B cell (primary cell): ENCODE results near the gene NAP1L5. TPM values are rescaled to one million over a fixed set of nuclear protein-coding genes. Genes with fewer than 3 reads are reported as not detected.

Source experiments
- ATAC-seq: fragments of 200-7000 bp; cut with Tn5 transposase; one replicate; pipeline ENCODE4 v1.10.0; 2021; ENCODE audit warnings: low read depth, mild to moderate bottlenecking, moderate number of reproducible peaks, moderate library complexity
- CTCF ChIA-PET: fragments of 350-600 bp; sonication (Branson Sonifier 250); formaldehyde crosslinking; loops from one replicate; lab custom pipeline; 2021; ENCODE audit warnings: antibody characterized with exemption, inconsistent platforms; lab: Charles Lee
- POLR2A ChIA-PET: fragments of 350-600 bp; sonication (Branson Sonifier 250); formaldehyde crosslinking; loops from one replicate; lab custom pipeline; 2021; ENCODE audit warnings: antibody characterized with exemption; lab: Charles Lee
- DNase-seq: peaks from one replicate; pipeline ENCODE4 v3.0.0; 2013
- H2AFZ ChIP-seq: 2 replicates; pipeline ENCODE4 v1.6.1; 2012; ENCODE audit warnings: mild to moderate bottlenecking, low read depth, low read length; ENCODE audit not compliant: insufficient read depth, poor library complexity, severe bottlenecking
- H3K27ac ChIP-seq, 2 donors: 1 replicate in 1 of 2; 2 replicates in 1 of 2; pipeline ENCODE4 v1.5.1; 2012 to 2013; ENCODE audit warnings: low read length in 2 of 2, mild to moderate bottlenecking in 2 of 2, moderate library complexity in 1 of 2
- H3K27me3 ChIP-seq, 4 experiments: fragments of 200-600 bp in 1 of 4; sonication (generic) in 1 of 4; replicated peaks in 1 of 4; 1 replicate in 2 of 4; 2 replicates in 2 of 4; pipeline versions ENCODE4 v1.6.1 to v1.7.0; 2013 to 2016; ENCODE audit warnings: low read length in 3 of 4, mild to moderate bottlenecking in 2 of 4, mixed read lengths in 1 of 4, moderate library complexity in 1 of 4; ENCODE audit not compliant: insufficient read depth in 4 of 4, control insufficient read depth in 3 of 4; ENCODE audit errors: control extremely low read depth in 1 of 4
- H3K36me3 ChIP-seq, 2 experiments: replicated peaks in 1 of 2; 1 replicate in 1 of 2; 2 replicates in 1 of 2; pipeline versions ENCODE4 v1.6.1 to v1.7.1; 2013; ENCODE audit warnings: low read length in 1 of 2; ENCODE audit not compliant: insufficient read depth in 2 of 2, control insufficient read depth in 1 of 2; ENCODE audit errors: control extremely low read depth in 1 of 2, extremely low read depth in 1 of 2
- H3K4me1 ChIP-seq, 2 donors: fragments of 200-600 bp in 1 of 2; sonication (generic) in 1 of 2; 1 replicate in 1 of 2; 2 replicates in 1 of 2; pipeline versions ENCODE4 v1.5.1 to v1.6.1; 2013 to 2017; ENCODE audit warnings: low read length in 2 of 2; ENCODE audit not compliant: control insufficient read depth in 2 of 2, insufficient read depth in 2 of 2
- H3K4me2 ChIP-seq: replicated peaks from 2 replicates; pipeline ENCODE3; 2012; ENCODE audit warnings: mild to moderate bottlenecking, low read depth, low read length; ENCODE audit not compliant: poor library complexity, severe bottlenecking
- H3K4me3 ChIP-seq, 5 experiments: fragments of 200-600 bp in 1 of 5; sonication (generic) in 1 of 5; 1 replicate in 3 of 5; 2 replicates in 2 of 5; pipeline versions ENCODE4 v1.5.1 to v1.7.0; 2011 to 2016; ENCODE audit warnings: low read length in 4 of 5, mild to moderate bottlenecking in 4 of 5, low read depth in 2 of 5, control low read depth in 1 of 5, moderate library complexity in 1 of 5; ENCODE audit not compliant: insufficient read depth in 1 of 5; ENCODE audit errors: control extremely low read depth in 1 of 5, extremely low read depth in 1 of 5
- H3K79me2 ChIP-seq: fragments of 200-600 bp; sonication (generic); one replicate; pipeline ENCODE4 v1.6.0; 2016; ENCODE audit warnings: low read length; ENCODE audit not compliant: control insufficient read depth, insufficient read depth
- H3K9ac ChIP-seq: fragments of 200-600 bp; sonication (generic); 2 replicates; pipeline ENCODE4 v1.6.1; 2017; ENCODE audit warnings: mild to moderate bottlenecking, low read length, moderate library complexity
- H3K9me3 ChIP-seq, 3 donors: one replicate each; pipeline versions ENCODE4 v1.6.1 to v1.7.1; 2013; ENCODE audit warnings: low read length in 2 of 3; ENCODE audit not compliant: control insufficient read depth in 2 of 3, insufficient read depth in 1 of 3; ENCODE audit errors: control extremely low read depth in 1 of 3
- H4K20me1 ChIP-seq: 2 replicates; pipeline ENCODE4 v1.6.0; 2012; ENCODE audit warnings: mild to moderate bottlenecking, low read length; ENCODE audit not compliant: insufficient read depth, control insufficient read depth, poor library complexity, severe bottlenecking
- H3K27ac Mint-ChIP-seq: one replicate; pipeline ENCODE4 v1.8.0; 2021; ENCODE audit warnings: mixed read lengths
- H3K27me3 Mint-ChIP-seq: one replicate; pipeline ENCODE4 v1.8.0; 2021; ENCODE audit warnings: mixed read lengths
- H3K4me1 Mint-ChIP-seq: one replicate; pipeline ENCODE4 v1.8.0; 2021; ENCODE audit warnings: mixed read lengths
- H3K4me3 Mint-ChIP-seq: one replicate; pipeline ENCODE4 v1.8.0; 2021; ENCODE audit warnings: mixed read lengths
- H3K9me3 Mint-ChIP-seq: one replicate; pipeline ENCODE4 v1.8.0; 2022; ENCODE audit warnings: mixed read lengths; ENCODE audit not compliant: insufficient read depth
- CTCF ChIP-seq: fragments of 200-600 bp; IDR thresholded peaks from one replicate; pipeline ENCODE4 v1.8.0; 2022; ENCODE audit warnings: antibody characterized with exemption, mild to moderate bottlenecking
- EZH2 ChIP-seq: IDR thresholded peaks from 2 replicates; pipeline ENCODE4 v1.6.1; 2012; ENCODE audit warnings: borderline replicate concordance, low read depth, mild to moderate bottlenecking, moderate library complexity, low read length; ENCODE audit not compliant: insufficient read depth, poor library complexity, severe bottlenecking
- WGBS: methylation state at CpG from one replicate; pipeline ENCODE4 v1.1.5; 2013; ENCODE audit warnings: missing lambda C conversion rate; ENCODE audit not compliant: insufficient coverage; 5-methylcytosine and 5-hydroxymethylcytosine counted together
- intact Hi-C: fragments of 100-400 bp; cut with micrococcal nuclease; formaldehyde crosslinking; loops from one replicate; pipeline ENCODE4 v1.10.0; 2022
- polyA plus RNA-seq: library from polyadenylated mRNA; depleted of rRNA; stranded (reverse); fragments of >200 nt; gene quantifications from 2 replicates; pipeline ENCODE4 v1.2.3, GENCODE V29; 2012
- total RNA-seq, 2 donors: library from RNA; stranded (reverse); fragments of 120-200 nt in 1 of 2; gene quantifications; 1 replicate in 1 of 2; 2 replicates in 1 of 2; pipeline versions ENCODE4 v1.2.3 to v1.2.4, GENCODE V29; 2013 to 2022

NAP1L5 gene
- total and polyA plus RNA-seq, 2 donors (not counting 1 experiment from before 2014, with no cell fraction given) = 1.5 to 1.7 TPM

GRCh38 chr4:88731381-88731780 is 33.8 kb upstream of the NAP1L5 start:
- ATAC-seq = no peak
- Mint-ChIP-seq H3K27ac (no peak overlapping the region), H3K9me3 (no peaks in the 10 kb centered on the region), H3K4me3 (no peak overlapping the region), H3K27me3 (no peaks in the 10 kb centered on the region), H3K4me1 (no peaks in the 10 kb centered on the region)
- Histone ChIP-seq H3K4me1 (no peaks in the 10 kb centered on the region), H4K20me1 (no peaks in the 10 kb centered on the region), H3K36me3 (peaks cover 7 to 19% of the 10 kb centered on the region in 2 experiments), H3K4me2 (no peak overlapping the region), H3K79me2 (no peaks in the 10 kb centered on the region), H3K9ac (no peak overlapping the region), H3K4me3 (no peak overlapping the region), H3K27me3 (no peaks in the 10 kb centered on the region), H3K27ac (no peak overlapping the region), H3K9me3 (no peaks in the 10 kb centered on the region), H2AFZ (no peak overlapping the region)
- ChIA-PET POLR2A (no interaction called here), CTCF (no interaction called here)
- intact Hi-C loops = no loop called here
- TF ChIP-seq CTCF = no peak
- TF ChIP-seq EZH2 = no peak
- 100% methylated on average over 2 of the region's 4 CpGs for WGBS
- DNase-seq = no peak

GRCh38 chr4:88730811-88731210 is 33.2 kb upstream of the NAP1L5 start:
- no peaks in the 10 kb centered on the region for H3K9me3 Mint-ChIP-seq
- Histone ChIP-seq H3K4me1 (no peaks in the 10 kb centered on the region), H4K20me1 (no peaks in the 10 kb centered on the region), H3K79me2 (no peaks in the 10 kb centered on the region), H3K4me3 (no peak overlapping the region), H3K27ac (no peak overlapping the region), H3K27me3 (no peaks in the 10 kb centered on the region), H3K9me3 (no peaks in the 10 kb centered on the region), H3K9ac (no peak overlapping the region), H2AFZ (no peak overlapping the region), H3K4me2 (no peak overlapping the region), H3K36me3 (peaks cover 7 to 19% of the 10 kb centered on the region in 2 experiments)
- intact Hi-C loops = no loop called here
- POLR2A ChIA-PET = no interaction called here
- H3K27me3 Mint-ChIP-seq = no peaks in the 10 kb centered on the region
- 90% methylated on average over 4 of the region's 5 CpGs for WGBS
- ATAC-seq = no peak
- no peak for DNase-seq
- no peaks in the 10 kb centered on the region for H3K4me1 Mint-ChIP-seq
- no peak overlapping the region for H3K27ac Mint-ChIP-seq
- no peak overlapping the region for H3K4me3 Mint-ChIP-seq
- CTCF ChIA-PET = no interaction called here
- TF ChIP-seq EZH2 (no peak), CTCF (no peak)
